MM.1S (cell line): ENCODE measurements around the gene MAGOHB.
A peak's percentile ranks its signal among the peaks of the same experiment; 100 is the strongest.

Experiments used
- DNase-seq: peaks from one replicate; pipeline ENCODE4 v3.0.0-alpha.2; 2015
- H2AFZ ChIP-seq: fragments of 300-600 bp; sonication (generic); 2 replicates; pipeline ENCODE4 v1.6.0; 2016; ENCODE audit warnings: antibody characterized with exemption, low read length
- H3F3A ChIP-seq: fragments of 300-600 bp; sonication (generic); 2 replicates; pipeline ENCODE4 v1.6.1; 2016; ENCODE audit warnings: mild to moderate bottlenecking, antibody characterized with exemption, low read length, moderate library complexity, mixed read lengths; ENCODE audit not compliant: insufficient read depth
- H3K27ac ChIP-seq: fragments of 300-600 bp; sonication (generic); 2 replicates; pipeline ENCODE4 v1.5.1; 2016; ENCODE audit warnings: mild to moderate bottlenecking, low read length
- H3K27me3 ChIP-seq: fragments of 300-600 bp; sonication (generic); replicated peaks from 2 replicates; pipeline ENCODE4 v1.6.0; 2016; ENCODE audit warnings: low read length; ENCODE audit not compliant: insufficient read depth
- H3K36me3 ChIP-seq: fragments of 300-600 bp; sonication (generic); replicated peaks from 2 replicates; pipeline ENCODE4 v1.6.1; 2016; ENCODE audit warnings: mild to moderate bottlenecking, low read length, mixed read lengths; ENCODE audit not compliant: insufficient read depth
- H3K4me1 ChIP-seq: fragments of 300-600 bp; sonication (generic); 2 replicates; pipeline ENCODE4 v1.6.1; 2016; ENCODE audit warnings: low read length, mixed read lengths
- H3K4me2 ChIP-seq: fragments of 300-600 bp; sonication (generic); 2 replicates; pipeline ENCODE4 v1.6.0; 2016; ENCODE audit warnings: low read depth, low read length
- H3K4me3 ChIP-seq: fragments of 300-600 bp; sonication (generic); 2 replicates; pipeline ENCODE4 v1.5.1; 2016; ENCODE audit warnings: low read length, mixed read lengths
- H3K79me2 ChIP-seq: fragments of 300-600 bp; sonication (generic); 2 replicates; pipeline ENCODE4 v1.6.1; 2016; ENCODE audit warnings: mixed run types, low read length, mixed read lengths
- H3K9ac ChIP-seq: fragments of 300-600 bp; sonication (generic); 2 replicates; pipeline ENCODE4 v1.6.1; 2016; ENCODE audit warnings: low read length, mixed read lengths
- H3K9me2 ChIP-seq: fragments of 300-600 bp; sonication (generic); replicated peaks from 2 replicates; pipeline ENCODE4 v1.6.1; 2016; ENCODE audit warnings: mild to moderate bottlenecking, low read length, mixed read lengths; ENCODE audit not compliant: insufficient read depth
- H3K9me3 ChIP-seq: fragments of 300-600 bp; sonication (generic); replicated peaks from 2 replicates; pipeline ENCODE4 v1.6.1; 2016; ENCODE audit warnings: mild to moderate bottlenecking, low read length, mixed read lengths; ENCODE audit not compliant: insufficient read depth
- H4K20me1 ChIP-seq: fragments of 300-600 bp; sonication (generic); 2 replicates; pipeline ENCODE4 v1.6.1; 2016; ENCODE audit warnings: mild to moderate bottlenecking, low read length, moderate library complexity, mixed read lengths; ENCODE audit not compliant: insufficient read depth
- CTCF ChIP-seq: fragments of 300-600 bp; sonication (generic); IDR thresholded peaks from 2 replicates; pipeline ENCODE4 v1.5.1; 2016; ENCODE audit warnings: antibody characterized with exemption, low read length, mixed read lengths
- EZH2 ChIP-seq: fragments of 300-600 bp; sonication (generic); optimal IDR thresholded peaks from 2 replicates; pipeline ENCODE3; 2017; ENCODE audit warnings: low read depth, mild to moderate bottlenecking, antibody characterized with exemption, low read length, mixed read lengths
- EZH2phosphoT487 ChIP-seq: fragments of 300-600 bp; sonication (generic); IDR thresholded peaks from 2 replicates; pipeline ENCODE4 v1.6.1; 2018; ENCODE audit warnings: antibody characterized with exemption, low read length

The MAGOHB gene

GRCh38 chr12:10615532-10615931 lies 2.1 kb upstream of the MAGOHB start:
- Histone ChIP-seq H3K27me3 (no peaks in the 10 kb centered on the region), H3K4me2 (no peak overlapping the region), H3K79me2 (peaks cover 18% of the 10 kb centered on the region), H3K9me2 (no peaks in the 10 kb centered on the region), H3K9ac (no peak overlapping the region), H3F3A (no peaks in the 10 kb centered on the region), H3K4me3 (no peak overlapping the region), H4K20me1 (no peaks in the 10 kb centered on the region), H3K4me1 (no peaks in the 10 kb centered on the region), H3K36me3 (no peaks in the 10 kb centered on the region), H2AFZ (no peak overlapping the region), H3K27ac (no peak overlapping the region), H3K9me3 (no peaks in the 10 kb centered on the region)
- TF ChIP-seq EZH2 (no peak), EZH2phosphoT487 (no peak), CTCF (no peak)
- no peak for DNase-seq

GRCh38 chr12:10614056-10614370 lies 604 bp upstream of the MAGOHB start:
- Histone ChIP-seq H3K4me2 (peak overlapping the region; percentile 78), H3K79me2 (peaks cover 18% of the 10 kb centered on the region), H3K9me3 (no peaks in the 10 kb centered on the region), H2AFZ (peak overlapping the region; percentile 94), H3K27me3 (no peaks in the 10 kb centered on the region), H3K9me2 (no peaks in the 10 kb centered on the region), H3K36me3 (no peaks in the 10 kb centered on the region; the same call in 1 of the 2 replicates), H3K27ac (no peak overlapping the region), H3K4me3 (peak overlapping the region; percentile 88), H3K9ac (peak overlapping the region; percentile 96), H3K4me1 (no peaks in the 10 kb centered on the region), H4K20me1 (no peaks in the 10 kb centered on the region), H3F3A (no peaks in the 10 kb centered on the region)
- no peak for DNase-seq
- no peak for TF ChIP-seq EZH2
- no peak for TF ChIP-seq EZH2phosphoT487
- no peak for TF ChIP-seq CTCF

GRCh38 chr12:10612984-10613348 lies 443 bp downstream of the MAGOHB start:
- no peaks in the 10 kb centered on the region for H3K27me3 ChIP-seq
- no peak for DNase-seq

More at GRCh38 chr12:10612984-10613348, 443 bp downstream of the MAGOHB start:
- no peaks in the 10 kb centered on the region for H3K4me1 ChIP-seq
- peak overlapping the region; percentile 96 for H3K9ac ChIP-seq
- no peaks in the 10 kb centered on the region for H3K9me2 ChIP-seq
- no peak for TF ChIP-seq EZH2phosphoT487
- no peak for TF ChIP-seq EZH2
- no peak for TF ChIP-seq CTCF
- no peaks in the 10 kb centered on the region for H3K9me3 ChIP-seq
- H4K20me1 ChIP-seq = no peaks in the 10 kb centered on the region
- H3F3A ChIP-seq = no peaks in the 10 kb centered on the region
- peak overlapping the region; percentile 72 for H3K27ac ChIP-seq
- peak overlapping the region; percentile 88 for H3K4me3 ChIP-seq
- peak overlapping the region; percentile 75 for H3K4me2 ChIP-seq
- peak overlapping the region; percentile 94 for H2AFZ ChIP-seq
- H3K36me3 ChIP-seq = no peaks in the 10 kb centered on the region; the same call in 1 of the 2 replicates
- H3K79me2 ChIP-seq = peaks cover 18% of the 10 kb centered on the region
